OCI-LY3 (cell line): ENCODE data around the gene SLC25A26.
"Not testable (repeated sequence)": the region's sequence is repeated elsewhere in the genome, so short reads cannot be mapped to it uniquely, and the experiment has no call there.

ENCODE experiments used
- H2AFZ ChIP-seq: fragments of 200-600, 300-600 bp; shearing (Covaris generic); 2 replicates; pipeline ENCODE4 v1.6.0; 2014; ENCODE audit warnings: antibody characterized with exemption, low read depth, low read length
- H3K27ac ChIP-seq: fragments of 200-600, 300-600 bp; sonication (generic); 2 replicates; pipeline ENCODE4 v1.5.1; 2014; ENCODE audit warnings: mild to moderate bottlenecking, low read length, moderate library complexity, mixed read lengths
- H3K27me3 ChIP-seq: fragments of 200-600, 300-600 bp; sonication (generic); 2 replicates; pipeline ENCODE4 v1.6.1; 2014; ENCODE audit warnings: low read depth, low read length, mixed read lengths
- H3K36me3 ChIP-seq: fragments of 200-600, 300-600 bp; sonication (generic); replicated peaks from 2 replicates; pipeline ENCODE3; 2014; ENCODE audit warnings: low read depth, low read length, mixed read lengths
- H3K4me1 ChIP-seq: fragments of 300-600, 200-600 bp; sonication (generic); 2 replicates; pipeline ENCODE4 v1.6.1; 2014; ENCODE audit warnings: low read length, mixed read lengths
- H3K4me2 ChIP-seq: fragments of 200-600, 300-600 bp; sonication (generic); 2 replicates; pipeline ENCODE4 v1.6.1; 2014; ENCODE audit warnings: low read length, mixed read lengths
- H3K4me3 ChIP-seq: fragments of 300-600, 200-600 bp; sonication (generic); 2 replicates; pipeline ENCODE4 v1.5.1; 2014; ENCODE audit warnings: antibody characterized with exemption, mild to moderate bottlenecking, low read length, moderate library complexity
- H3K79me2 ChIP-seq: fragments of 300-600, 200-600 bp; shearing (Covaris generic); 2 replicates; pipeline ENCODE4 v1.6.1; 2014; ENCODE audit warnings: mild to moderate bottlenecking, low read length, mixed read lengths
- H3K9ac ChIP-seq: fragments of 300-600, 200-600 bp; shearing (Covaris generic); 2 replicates; pipeline ENCODE4 v1.6.0; 2014; ENCODE audit warnings: mild to moderate bottlenecking, low read length, moderate library complexity
- H3K9me3 ChIP-seq: fragments of 200-600, 300-600 bp; shearing (Covaris generic); 2 replicates; pipeline ENCODE4 v1.6.1; 2014; ENCODE audit warnings: low read length, mixed read lengths; ENCODE audit not compliant: insufficient read depth
- H4K20me1 ChIP-seq: fragments of 200-600, 300-600 bp; sonication (generic); 2 replicates; pipeline ENCODE4 v1.6.1; 2016; ENCODE audit warnings: low read length, mixed read lengths; ENCODE audit not compliant: insufficient read depth
- EZH2phosphoT487 ChIP-seq: fragments of 200-600 bp; shearing (Covaris generic); IDR thresholded peaks from 2 replicates; pipeline ENCODE4 v1.6.1; 2018; ENCODE audit warnings: antibody characterized with exemption, mixed run types, low read depth
- TF ChIP-seq, protein P1 (sequence below): fragments of 200-600, 300-600 bp; sonication (generic); IDR thresholded peaks from 2 replicates; pipeline ENCODE4 v1.5.1; 2014; ENCODE audit warnings: antibody characterized with exemption, low read length, low read depth

SLC25A26 gene

DNA sequence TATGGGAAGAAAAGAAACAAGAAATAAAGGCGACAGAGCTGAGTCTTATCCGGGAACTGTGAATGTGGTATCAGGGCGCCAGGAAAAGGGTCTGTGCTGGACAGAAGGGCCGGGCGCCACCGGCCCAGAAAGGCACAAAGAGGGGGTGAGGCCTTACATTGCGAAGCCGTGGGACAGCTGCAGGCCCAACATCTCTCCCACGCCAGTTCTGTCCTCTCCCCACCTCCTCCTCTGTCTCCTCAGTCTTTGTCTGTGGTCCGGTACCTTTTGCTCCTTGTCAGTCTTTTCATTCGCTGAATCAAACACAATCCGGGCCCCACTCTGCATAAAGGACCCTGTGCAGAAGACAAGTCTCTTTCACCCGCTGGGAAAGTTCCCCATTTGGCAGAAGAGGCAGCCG, 198.2 kb downstream of the SLC25A26 start:
- TF ChIP-seq, protein P1, sequence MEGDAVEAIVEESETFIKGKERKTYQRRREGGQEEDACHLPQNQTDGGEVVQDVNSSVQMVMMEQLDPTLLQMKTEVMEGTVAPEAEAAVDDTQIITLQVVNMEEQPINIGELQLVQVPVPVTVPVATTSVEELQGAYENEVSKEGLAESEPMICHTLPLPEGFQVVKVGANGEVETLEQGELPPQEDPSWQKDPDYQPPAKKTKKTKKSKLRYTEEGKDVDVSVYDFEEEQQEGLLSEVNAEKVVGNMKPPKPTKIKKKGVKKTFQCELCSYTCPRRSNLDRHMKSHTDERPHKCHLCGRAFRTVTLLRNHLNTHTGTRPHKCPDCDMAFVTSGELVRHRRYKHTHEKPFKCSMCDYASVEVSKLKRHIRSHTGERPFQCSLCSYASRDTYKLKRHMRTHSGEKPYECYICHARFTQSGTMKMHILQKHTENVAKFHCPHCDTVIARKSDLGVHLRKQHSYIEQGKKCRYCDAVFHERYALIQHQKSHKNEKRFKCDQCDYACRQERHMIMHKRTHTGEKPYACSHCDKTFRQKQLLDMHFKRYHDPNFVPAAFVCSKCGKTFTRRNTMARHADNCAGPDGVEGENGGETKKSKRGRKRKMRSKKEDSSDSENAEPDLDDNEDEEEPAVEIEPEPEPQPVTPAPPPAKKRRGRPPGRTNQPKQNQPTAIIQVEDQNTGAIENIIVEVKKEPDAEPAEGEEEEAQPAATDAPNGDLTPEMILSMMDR: no peak
- no peak for TF ChIP-seq EZH2phosphoT487
- Histone ChIP-seq H3K27ac (no peak overlapping the region), H2AFZ (no peak overlapping the region), H3K9ac (no peak overlapping the region), H3K4me1 (no peaks in the 10 kb centered on the region), H3K27me3 (no peaks in the 10 kb centered on the region), H3K79me2 (peaks cover 27% of the 10 kb centered on the region), H3K36me3 (peaks cover 57% of the 10 kb centered on the region), H3K9me3 (no peaks in the 10 kb centered on the region), H3K4me3 (no peak overlapping the region), H3K4me2 (no peak overlapping the region), H4K20me1 (no peaks in the 10 kb centered on the region)

GRCh38 chr3:66421144-66421543, 200.3 kb downstream of the SLC25A26 start:
- H3K4me1 ChIP-seq, H3K9me3 ChIP-seq, H3K4me2 ChIP-seq, H2AFZ ChIP-seq, H3K9ac ChIP-seq, H4K20me1 ChIP-seq, H3K27ac ChIP-seq, H3K4me3 ChIP-seq, H3K27me3 ChIP-seq: not testable (repeated sequence)
- Histone ChIP-seq H3K36me3 (peaks cover 51% of the 10 kb centered on the region), H3K79me2 (peaks cover 42% of the 10 kb centered on the region)

- H3K4me2 ChIP-seq, H3K9me3 ChIP-seq, H3K4me3 ChIP-seq, H3K9ac ChIP-seq, H4K20me1 ChIP-seq, H3K27ac ChIP-seq, H3K4me1 ChIP-seq, H2AFZ ChIP-seq, H3K27me3 ChIP-seq: not testable (repeated sequence)
- Histone ChIP-seq H3K36me3 (peaks cover 43% of the 10 kb centered on the region), H3K79me2 (peaks cover 49% of the 10 kb centered on the region)
These were observed 201.1 kb downstream of the SLC25A26 start for GRCh38 chr3:66421893-66422292.

DNA sequence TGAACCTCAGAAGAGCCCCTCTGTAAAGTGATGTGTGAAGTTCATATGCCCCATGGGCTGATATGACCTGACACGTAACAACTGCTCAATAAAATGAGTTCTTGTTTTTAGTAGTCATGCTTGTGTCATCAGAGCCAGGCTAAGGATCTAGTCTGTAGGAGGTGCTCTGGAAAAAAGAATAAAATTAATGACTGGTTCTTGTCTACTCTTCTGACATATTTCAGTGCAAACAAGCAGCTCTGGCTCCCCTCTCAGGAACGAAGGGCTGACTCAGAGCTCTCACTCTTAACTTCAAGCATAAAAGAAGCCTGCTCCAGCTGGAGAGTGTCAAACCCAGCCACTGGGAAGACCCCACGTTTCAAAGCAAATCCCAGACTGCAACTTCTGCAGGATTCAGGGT, 203.0 kb downstream of the SLC25A26 start:
- Histone ChIP-seq H3K36me3 (peaks cover 40% of the 10 kb centered on the region), H3K27ac (no peak overlapping the region), H4K20me1 (peaks cover 16% of the 10 kb centered on the region), H3K4me3 (no peak overlapping the region), H3K4me2 (no peak overlapping the region), H3K9ac (no peak overlapping the region), H3K27me3 (no peaks in the 10 kb centered on the region), H3K4me1 (peaks cover 3% of the 10 kb centered on the region), H3K79me2 (peaks cover 53% of the 10 kb centered on the region), H2AFZ (no peak overlapping the region), H3K9me3 (no peaks in the 10 kb centered on the region)
- TF ChIP-seq, protein P1: no peak
- TF ChIP-seq EZH2phosphoT487: no peak

GRCh38 chr3:66425032-66425431, 204.2 kb downstream of the SLC25A26 start:
- no peak overlapping the region for H3K27ac ChIP-seq
- H3K9me3 ChIP-seq: no peaks in the 10 kb centered on the region
- H4K20me1 ChIP-seq: peaks cover 16% of the 10 kb centered on the region

More at GRCh38 chr3:66425032-66425431, 204.2 kb downstream of the SLC25A26 start:
- no peak overlapping the region for H2AFZ ChIP-seq
- H3K4me3 ChIP-seq: no peak overlapping the region
- H3K9ac ChIP-seq: no peak overlapping the region
- H3K4me1 ChIP-seq: peaks cover 6% of the 10 kb centered on the region
- peaks cover 47% of the 10 kb centered on the region for H3K79me2 ChIP-seq
- H3K27me3 ChIP-seq: no peaks in the 10 kb centered on the region
- H3K4me2 ChIP-seq: no peak overlapping the region
- TF ChIP-seq, protein P1: no peak
- no peak for TF ChIP-seq EZH2phosphoT487
- peaks cover 30% of the 10 kb centered on the region for H3K36me3 ChIP-seq
